ENCODE results near the gene SCYL2. TPM values are rescaled to one million over a fixed set of nuclear protein-coding genes. Genes with fewer than 3 reads are reported as not detected.

SCYL2 gene
- total RNA-seq, 1 experiment from 2014 or later = 41.4 TPM

DNA sequence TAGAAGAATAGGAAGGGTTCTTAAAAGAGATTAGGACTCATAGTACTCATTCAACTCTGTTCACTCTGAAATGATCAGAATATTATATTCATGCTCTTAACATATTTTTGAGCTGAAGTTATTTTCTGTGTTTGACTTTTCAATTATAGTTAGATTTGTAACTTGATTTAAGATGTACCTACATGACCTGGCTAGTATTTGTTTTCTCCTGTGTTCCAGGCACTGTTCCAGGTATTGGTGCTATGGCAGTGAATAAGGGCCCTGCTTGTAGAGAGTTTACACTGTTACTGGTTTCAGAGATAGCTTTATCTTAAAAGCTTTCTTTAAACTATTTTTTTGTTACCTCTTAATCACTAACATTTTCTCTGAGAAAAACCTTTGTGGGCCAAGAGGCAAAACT, 70.8 kb downstream of the SCYL2 start:
- Histone ChIP-seq H3K14ac (ENCODE audit: insufficient read depth, low read length) (no peak overlapping the region), H3K27ac (ENCODE audit: insufficient read length, low read depth, low read length) (no peak overlapping the region), H3K9me3 (ENCODE audit: control insufficient read depth, low read depth, low read length) (no peaks in the 10 kb centered on the region), H2AK5ac (ENCODE audit: insufficient read length, low read length) (no peak overlapping the region), H2BK5ac (ENCODE audit: insufficient read length, low read length) (no peak overlapping the region), H3K4me2 (ENCODE audit: insufficient read depth, insufficient read length, low read length) (no peak overlapping the region), H4K20me1 (ENCODE audit: control insufficient read depth, insufficient read depth, insufficient read length) (no peaks in the 10 kb centered on the region), H2AFZ (ENCODE audit: low read length) (no peak overlapping the region), H2BK120ac (ENCODE audit: low read depth, low read length, poor library complexity, severe bottlenecking) (no peak overlapping the region), H4K5ac (ENCODE audit: insufficient read length, low read depth, low read length) (no peak overlapping the region), H3K56ac (ENCODE audit: insufficient read length, low read depth, low read length) (no peak overlapping the region), H4K8ac (replicated peaks; ENCODE audit: insufficient read length, low read depth, low read length) (no peak overlapping the region), H3T11ph (ENCODE audit: low read length) (no peak overlapping the region), H4K91ac (ENCODE audit: insufficient read length, low read depth, low read length) (no peak overlapping the region), H3K23ac (ENCODE audit: insufficient read length, low read depth, low read length) (no peak overlapping the region), H3K79me2 (ENCODE audit: insufficient read depth, low read length) (no peaks in the 10 kb centered on the region), H3K4ac (ENCODE audit: low read depth, low read length) (no peak overlapping the region), H3K79me1 (ENCODE audit: insufficient read depth, low read depth, low read length, poor library complexity, severe bottlenecking) (no peaks in the 10 kb centered on the region), H2BK20ac (ENCODE audit: low read depth, low read length, poor library complexity, severe bottlenecking) (no peak overlapping the region), H2BK12ac (ENCODE audit: insufficient read length, low read depth, low read length) (no peak overlapping the region), H3K4me1 (ENCODE audit: insufficient read depth, low read length) (no peaks in the 10 kb centered on the region), H3K27me3 (ENCODE audit: insufficient read depth, low read length) (no peaks in the 10 kb centered on the region), H3K9ac (ENCODE audit: extremely low read depth, insufficient read length, low read length) (no peak overlapping the region), H3K18ac (ENCODE audit: insufficient read length, low read depth, low read length) (no peak overlapping the region), H2BK15ac (ENCODE audit: low read depth, low read length) (no peak overlapping the region), H3K23me2 (ENCODE audit: insufficient read length, low read depth, low read length, poor library complexity, severe bottlenecking) (no peaks in the 10 kb centered on the region)
- H3K27me3 Mint-ChIP-seq (ENCODE audit: low read depth) = no peaks in the 10 kb centered on the region
- TF ChIP-seq, protein P1, sequence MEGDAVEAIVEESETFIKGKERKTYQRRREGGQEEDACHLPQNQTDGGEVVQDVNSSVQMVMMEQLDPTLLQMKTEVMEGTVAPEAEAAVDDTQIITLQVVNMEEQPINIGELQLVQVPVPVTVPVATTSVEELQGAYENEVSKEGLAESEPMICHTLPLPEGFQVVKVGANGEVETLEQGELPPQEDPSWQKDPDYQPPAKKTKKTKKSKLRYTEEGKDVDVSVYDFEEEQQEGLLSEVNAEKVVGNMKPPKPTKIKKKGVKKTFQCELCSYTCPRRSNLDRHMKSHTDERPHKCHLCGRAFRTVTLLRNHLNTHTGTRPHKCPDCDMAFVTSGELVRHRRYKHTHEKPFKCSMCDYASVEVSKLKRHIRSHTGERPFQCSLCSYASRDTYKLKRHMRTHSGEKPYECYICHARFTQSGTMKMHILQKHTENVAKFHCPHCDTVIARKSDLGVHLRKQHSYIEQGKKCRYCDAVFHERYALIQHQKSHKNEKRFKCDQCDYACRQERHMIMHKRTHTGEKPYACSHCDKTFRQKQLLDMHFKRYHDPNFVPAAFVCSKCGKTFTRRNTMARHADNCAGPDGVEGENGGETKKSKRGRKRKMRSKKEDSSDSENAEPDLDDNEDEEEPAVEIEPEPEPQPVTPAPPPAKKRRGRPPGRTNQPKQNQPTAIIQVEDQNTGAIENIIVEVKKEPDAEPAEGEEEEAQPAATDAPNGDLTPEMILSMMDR (conservative IDR thresholded peaks at IDR 0.05) = no peak
- peaks cover 6 to 8% of the 10 kb centered on the region in 2 experiments; a peak in 3 of 4 replicates for H3K4me1 Mint-ChIP-seq
- no peak overlapping the region for H3K4me3 Mint-ChIP-seq
- H3K36me3 Mint-ChIP-seq (ENCODE audit: insufficient read depth in 1 of 3, low read depth in 3 of 3) = peaks cover 10 to 42% (median 30%) of the 10 kb centered on the region in 3 experiments; a peak in 6 of 7 replicates
- H3K27ac Mint-ChIP-seq = no peak overlapping the region
- H3K9me3 Mint-ChIP-seq = no peaks in the 10 kb centered on the region
- no peak for DNase-seq

Data from H9 (cell line).